ENCODE measurements around the gene KIR2DL4. TPM values are rescaled to one million over a fixed set of nuclear protein-coding genes. Genes with fewer than 3 reads are reported as not detected.
"Not testable (repeated sequence)": the region's sequence is repeated elsewhere in the genome, so short reads cannot be mapped to it uniquely, and the experiment has no call there.

KIR2DL4 gene
- total RNA-seq, 1 experiment from 2014 or later, result not detected

GRCh38 chr19:54850061-54850640 lies 46.7 kb downstream of the KIR2DL4 start, which contains the start of gene KIR3DL2:
Gene KIR3DL2, plus strand, starts transcription at chr19:54850443. Its CDS starts 33 bp downstream, at chr19:54850476.
- BruUV-seq (replicated peaks); H3K27ac Mint-ChIP-seq (ENCODE audit: low read depth, unreplicated experiment); H3K36me3 Mint-ChIP-seq (ENCODE audit: insufficient read depth, unreplicated experiment); DNase-seq (ENCODE audit: unreplicated experiment); intact Hi-C loops (cut with micrococcal nuclease); CTCF ChIA-PET; POLR2A ChIA-PET; H3K4me3 Mint-ChIP-seq (ENCODE audit: unreplicated experiment); H3K4me1 Mint-ChIP-seq (ENCODE audit: insufficient read depth, unreplicated experiment); H3K27me3 Mint-ChIP-seq (ENCODE audit: insufficient read depth, unreplicated experiment): not testable (repeated sequence)
- peaks cover 54% of the 10 kb centered on the region for H3K9me3 Mint-ChIP-seq (ENCODE audit: unreplicated experiment)

- no peak overlapping the region for H3K4me3 Mint-ChIP-seq (ENCODE audit: unreplicated experiment)
These were observed 47.5 kb downstream of the KIR2DL4 start for GRCh38 chr19:54850930-54851329.

GRCh38 chr19:54851353-54851752 lies 47.9 kb downstream of the KIR2DL4 start:
- no TSS peak for BruUV-seq (replicated peaks)
- no peak overlapping the region for H3K27ac Mint-ChIP-seq (ENCODE audit: low read depth, unreplicated experiment)
- no peaks in the 10 kb centered on the region for H3K4me1 Mint-ChIP-seq (ENCODE audit: insufficient read depth, unreplicated experiment)
- peaks cover 58% of the 10 kb centered on the region for H3K9me3 Mint-ChIP-seq (ENCODE audit: unreplicated experiment)
- ChIA-PET POLR2A (no interaction called here), CTCF (no interaction called here)
- no peaks in the 10 kb centered on the region for H3K27me3 Mint-ChIP-seq (ENCODE audit: insufficient read depth, unreplicated experiment)
- DNase-seq (ENCODE audit: unreplicated experiment), result no peak
- TF ChIP-seq CTCF (IDR thresholded peaks at IDR 0.05; ENCODE audit: unreplicated experiment), result no peak
- intact Hi-C loops (cut with micrococcal nuclease), result no loop called here
- no peaks in the 10 kb centered on the region for H3K36me3 Mint-ChIP-seq (ENCODE audit: insufficient read depth, unreplicated experiment)
- H3K4me3 Mint-ChIP-seq (ENCODE audit: unreplicated experiment), result no peak overlapping the region

More at GRCh38 chr19:54850930-54851329, 47.5 kb downstream of the KIR2DL4 start:
- H3K36me3 Mint-ChIP-seq (ENCODE audit: insufficient read depth, unreplicated experiment), result no peaks in the 10 kb centered on the region
- H3K4me1 Mint-ChIP-seq (ENCODE audit: insufficient read depth, unreplicated experiment), result no peaks in the 10 kb centered on the region
- POLR2A ChIA-PET, result no interaction called here
- DNase-seq (ENCODE audit: unreplicated experiment), result no peak
- TF ChIP-seq CTCF (IDR thresholded peaks at IDR 0.05; ENCODE audit: unreplicated experiment), result no peak
- H3K27me3 Mint-ChIP-seq (ENCODE audit: insufficient read depth, unreplicated experiment), result no peaks in the 10 kb centered on the region
- CTCF ChIA-PET, result no interaction called here
- BruUV-seq (replicated peaks), result no TSS peak
- no peak overlapping the region for H3K27ac Mint-ChIP-seq (ENCODE audit: low read depth, unreplicated experiment)
- peaks cover 58% of the 10 kb centered on the region for H3K9me3 Mint-ChIP-seq (ENCODE audit: unreplicated experiment)
- intact Hi-C loops (cut with micrococcal nuclease), result no loop called here

GRCh38 chr19:54855241-54855640 lies 51.8 kb downstream of the KIR2DL4 start:
- CTCF ChIA-PET; DNase-seq (ENCODE audit: unreplicated experiment); POLR2A ChIA-PET; BruUV-seq (replicated peaks); H3K36me3 Mint-ChIP-seq (ENCODE audit: insufficient read depth, unreplicated experiment); H3K4me3 Mint-ChIP-seq (ENCODE audit: unreplicated experiment); intact Hi-C loops (cut with micrococcal nuclease); H3K27ac Mint-ChIP-seq (ENCODE audit: low read depth, unreplicated experiment); H3K4me1 Mint-ChIP-seq (ENCODE audit: insufficient read depth, unreplicated experiment); H3K27me3 Mint-ChIP-seq (ENCODE audit: insufficient read depth, unreplicated experiment): not testable (repeated sequence)
- peaks cover 50% of the 10 kb centered on the region for H3K9me3 Mint-ChIP-seq (ENCODE audit: unreplicated experiment)

- BruUV-seq (replicated peaks); CTCF ChIA-PET; H3K4me3 Mint-ChIP-seq (ENCODE audit: unreplicated experiment); intact Hi-C loops (cut with micrococcal nuclease); H3K4me1 Mint-ChIP-seq (ENCODE audit: insufficient read depth, unreplicated experiment); DNase-seq (ENCODE audit: unreplicated experiment); H3K36me3 Mint-ChIP-seq (ENCODE audit: insufficient read depth, unreplicated experiment); H3K27ac Mint-ChIP-seq (ENCODE audit: low read depth, unreplicated experiment); H3K27me3 Mint-ChIP-seq (ENCODE audit: insufficient read depth, unreplicated experiment): not testable (repeated sequence)
- POLR2A ChIA-PET, result interaction anchor here (0.7 to 1.1 kb wide), 2 partner anchors 23 to 33 kb away, joined by 3 to 5 read pairs; no protein-coding TSS in a partner anchor
- peaks cover 41% of the 10 kb centered on the region for H3K9me3 Mint-ChIP-seq (ENCODE audit: unreplicated experiment)
These were observed 55.1 kb downstream of the KIR2DL4 start for GRCh38 chr19:54858476-54858875.

GRCh38 chr19:54859421-54859820 lies 56.0 kb downstream of the KIR2DL4 start:
- CTCF ChIA-PET; H3K27me3 Mint-ChIP-seq (ENCODE audit: insufficient read depth, unreplicated experiment); H3K27ac Mint-ChIP-seq (ENCODE audit: low read depth, unreplicated experiment); BruUV-seq (replicated peaks); intact Hi-C loops (cut with micrococcal nuclease); H3K36me3 Mint-ChIP-seq (ENCODE audit: insufficient read depth, unreplicated experiment); H3K4me1 Mint-ChIP-seq (ENCODE audit: insufficient read depth, unreplicated experiment); H3K4me3 Mint-ChIP-seq (ENCODE audit: unreplicated experiment): not testable (repeated sequence)
- peak; percentile 33 for DNase-seq (ENCODE audit: unreplicated experiment)
- H3K9me3 Mint-ChIP-seq (ENCODE audit: unreplicated experiment), result peaks cover 32% of the 10 kb centered on the region
- POLR2A ChIA-PET, result interaction anchor here (0.7 to 1.4 kb wide), 4 partner anchors 12 to 34 kb away, joined by 3 to 5 read pairs (median 4); partner anchors contain the start of gene FCAR

GRCh38 chr19:54863459-54863858 lies 60.0 kb downstream of the KIR2DL4 start:
- H3K36me3 Mint-ChIP-seq (ENCODE audit: insufficient read depth, unreplicated experiment); H3K4me1 Mint-ChIP-seq (ENCODE audit: insufficient read depth, unreplicated experiment); POLR2A ChIA-PET; H3K4me3 Mint-ChIP-seq (ENCODE audit: unreplicated experiment); H3K27me3 Mint-ChIP-seq (ENCODE audit: insufficient read depth, unreplicated experiment); intact Hi-C loops (cut with micrococcal nuclease); BruUV-seq (replicated peaks); H3K27ac Mint-ChIP-seq (ENCODE audit: low read depth, unreplicated experiment); CTCF ChIA-PET; DNase-seq (ENCODE audit: unreplicated experiment): not testable (repeated sequence)
- peaks cover 37% of the 10 kb centered on the region for H3K9me3 Mint-ChIP-seq (ENCODE audit: unreplicated experiment)

All from MCF 10A (cell line).